ENCODE results near the gene CENPM. TPM values are rescaled to one million over a fixed set of nuclear protein-coding genes. Genes with fewer than 3 reads are reported as not detected.

The CENPM gene
- total RNA-seq, 1 donor from 2014 or later = 3.2 TPM

- no peak for DNase-seq (ENCODE audit: low spot score)
These were observed 46.2 kb downstream of the CENPM start for GRCh38 chr22:41900652-41901312.

GRCh38 chr22:41899992-41900651 lies 46.8 kb downstream of the CENPM start:
- DNase-seq (ENCODE audit: low spot score) = no peak

GRCh38 chr22:41899110-41899509 lies 47.8 kb downstream of the CENPM start:
- no peak for DNase-seq (ENCODE audit: low spot score)

GRCh38 chr22:41898645-41899044 lies 48.3 kb downstream of the CENPM start:
- no peak for DNase-seq (ENCODE audit: low spot score)

- DNase-seq (ENCODE audit: low spot score) = no peak
These were observed 53.2 kb downstream of the CENPM start for GRCh38 chr22:41893591-41894375.

- no peak for DNase-seq (ENCODE audit: low spot score)
These were observed 54.2 kb downstream of the CENPM start for GRCh38 chr22:41892721-41893120.

- no peak for DNase-seq (ENCODE audit: low spot score)
These were observed 55.5 kb downstream of the CENPM start for GRCh38 chr22:41891407-41891806.

Other genes with a start within 250 kb of the CENPM start
- gene MEI1, start 247.6 kb downstream of the CENPM start, total RNA-seq = 1.4 TPM
- gene CCDC134, start 146.5 kb downstream of the CENPM start, total RNA-seq = 10.2 TPM
- 257 TPM for gene SREBF2, start 114.0 kb downstream of the CENPM start, total RNA-seq
- 1.4 TPM for gene SHISA8, start 32.1 kb downstream of the CENPM start, total RNA-seq
- gene TNFRSF13C, start 20.3 kb downstream of the CENPM start, total RNA-seq = 0.55 TPM
- 0.60 TPM for gene SEPTIN3, start 22.3 kb upstream of the CENPM start, total RNA-seq
- gene WBP2NL, start 51.6 kb upstream of the CENPM start, total RNA-seq = 1.6 TPM
- gene NAGA, start 123.7 kb upstream of the CENPM start, total RNA-seq = 45.0 TPM
- gene PHETA2, start 127.1 kb upstream of the CENPM start, total RNA-seq = 10.3 TPM
- 121 TPM for gene SMDT1, start 132.5 kb upstream of the CENPM start, total RNA-seq
- 77.9 TPM for gene NDUFA6, start 143.6 kb upstream of the CENPM start, total RNA-seq
- gene CYP2D6, start 183.7 kb upstream of the CENPM start, total RNA-seq = 2.7 TPM